NCI-H1436 treated with DMSO at 0.1 percent for 48 hours (cell line): Measurements from ENCODE around the gene SLC46A1.

Experiments
- DNase-seq: peaks from one replicate; lab custom pipeline; 2025; lab: John Stamatoyannopoulos, UW

SLC46A1 gene

GRCh38 chr17:28404007-28404406 is 2.0 kb downstream of the SLC46A1 start:
- no peak for DNase-seq

DNA sequence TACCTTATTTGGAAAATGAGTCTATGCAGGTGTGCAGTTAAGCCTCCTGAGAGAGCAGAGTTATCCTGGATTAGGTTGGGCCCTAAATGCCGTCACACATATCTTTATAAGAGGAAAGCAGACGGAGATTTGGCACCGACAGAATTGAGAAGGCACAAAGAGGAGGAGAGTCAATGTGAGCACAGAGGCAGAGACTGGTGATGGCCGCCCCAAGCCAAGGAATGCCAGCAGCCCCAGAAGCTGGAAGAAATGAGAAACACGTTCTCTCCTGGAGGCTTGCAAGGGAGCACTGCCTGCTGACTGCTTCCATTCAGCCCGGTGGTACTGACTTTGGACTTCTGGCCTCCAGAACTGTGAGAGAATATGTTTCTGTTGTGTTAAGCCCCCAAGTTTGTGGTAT is 3.2 kb downstream of the SLC46A1 start:
- no peak for DNase-seq

GRCh38 chr17:28402224-28402630 is 3.8 kb downstream of the SLC46A1 start:
- no peak for DNase-seq

- DNase-seq = no peak
These were observed 6.2 kb downstream of the SLC46A1 start for GRCh38 chr17:28399808-28400207.

- no peak for DNase-seq
These were observed 7.6 kb downstream of the SLC46A1 start for GRCh38 chr17:28398280-28398981.

- DNase-seq = no peak
These were observed 8.2 kb downstream of the SLC46A1 start for GRCh38 chr17:28397687-28398279.

DNA sequence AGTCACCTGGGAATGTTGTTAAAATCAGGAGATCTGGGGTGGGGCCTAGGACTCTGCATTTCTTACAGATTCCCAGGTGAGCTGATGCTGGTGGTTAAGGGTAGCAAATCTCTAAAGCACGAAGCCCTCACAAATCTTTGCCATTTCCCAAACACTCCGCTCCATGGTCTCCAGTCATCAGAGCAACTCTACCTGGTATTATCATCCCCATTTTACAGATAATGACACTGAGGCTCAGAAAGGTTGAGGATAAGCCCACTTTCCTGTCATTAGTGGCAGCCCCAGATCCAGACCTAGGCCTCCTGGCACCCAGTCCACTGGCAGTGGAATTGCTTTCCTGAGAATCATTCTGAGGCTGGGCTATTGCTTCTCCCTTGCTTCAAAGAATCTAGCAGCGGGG is 8.7 kb downstream of the SLC46A1 start:
- no peak for DNase-seq

GRCh38 chr17:28396635-28397239 is 9.3 kb downstream of the SLC46A1 start:
- no peak for DNase-seq

DNA sequence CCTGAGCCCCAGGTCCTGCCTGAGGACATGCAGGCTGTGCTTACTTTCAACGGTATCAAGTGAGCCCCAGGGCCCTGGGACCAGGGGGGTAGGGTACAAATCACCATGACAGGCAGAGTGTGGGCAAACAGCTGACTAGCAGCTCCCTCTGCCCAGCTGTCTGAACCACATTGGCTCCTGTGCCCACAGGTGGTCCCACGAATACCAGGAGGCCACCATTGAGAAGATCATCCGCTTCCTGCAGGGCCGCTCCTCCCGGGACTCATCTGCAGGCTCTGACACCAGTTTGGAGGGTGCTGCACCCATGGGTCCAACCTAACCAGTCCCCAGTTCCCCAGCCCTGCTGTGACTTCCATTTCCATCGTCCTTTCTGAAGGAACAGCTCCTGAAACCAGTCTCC is 10.0 kb downstream of the SLC46A1 start:
- DNase-seq = no peak

GRCh38 chr17:28395426-28395825 is 10.6 kb downstream of the SLC46A1 start:
- no peak for DNase-seq

DNA sequence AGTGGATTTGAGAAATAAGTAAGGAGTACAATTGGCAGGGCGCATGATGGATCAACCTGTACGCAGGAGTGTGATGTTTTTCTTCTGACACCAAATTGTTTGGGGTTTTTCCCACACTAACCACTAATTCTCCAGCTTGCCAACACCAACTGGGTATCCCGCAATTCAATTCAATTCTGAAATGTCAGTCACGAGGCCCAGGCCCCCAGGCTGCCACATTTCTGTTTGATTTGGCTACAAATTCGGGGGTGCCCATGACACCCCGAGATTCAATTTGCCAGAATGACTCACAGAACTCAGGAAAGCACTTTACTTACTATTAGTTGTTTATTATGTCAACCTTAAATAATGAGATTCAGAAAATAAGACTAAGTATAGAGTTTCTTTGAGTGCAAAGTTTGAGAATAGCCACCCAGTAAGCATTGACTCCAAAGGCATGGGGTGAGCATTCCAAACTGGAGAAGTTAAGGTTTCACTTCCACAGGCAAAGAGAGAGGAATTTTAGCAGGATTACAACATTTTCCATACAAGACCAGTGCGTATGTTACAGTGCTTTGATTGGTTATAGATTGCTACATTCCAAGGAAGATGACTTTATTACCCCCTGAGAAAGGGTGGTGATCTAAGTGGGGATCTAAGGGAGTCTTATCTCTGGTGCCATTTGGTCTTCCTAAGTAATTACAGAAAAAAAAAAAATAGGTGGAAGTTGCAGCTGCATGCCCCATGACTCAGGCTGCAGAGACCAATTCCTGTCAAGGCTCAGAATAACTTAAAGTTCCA is 11.5 kb downstream of the SLC46A1 start:
- DNase-seq = no peak

GRCh38 chr17:28392491-28392890 is 13.5 kb downstream of the SLC46A1 start:
- DNase-seq = no peak

- no peak for DNase-seq
These were observed 14.6 kb downstream of the SLC46A1 start for GRCh38 chr17:28391401-28391800.

DNA sequence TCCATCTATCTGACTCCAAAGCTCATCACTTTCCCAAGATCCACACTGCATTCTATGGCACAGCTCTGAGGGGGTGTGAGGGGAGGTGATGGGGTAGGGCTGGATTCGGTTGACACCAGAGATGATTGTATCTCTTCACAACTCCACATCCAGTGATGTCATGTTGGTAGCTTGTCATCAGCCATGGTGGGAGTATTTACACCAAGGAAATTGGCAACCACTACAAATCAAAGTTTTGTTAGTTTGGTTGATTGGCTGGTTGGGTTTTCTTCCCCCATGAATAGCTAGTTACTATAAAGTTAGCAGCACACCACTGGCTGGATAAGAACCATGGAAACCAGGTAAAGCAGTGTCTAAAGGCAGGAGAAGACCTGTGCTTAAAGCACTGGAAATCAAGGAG is 15.0 kb downstream of the SLC46A1 start:
- no peak for DNase-seq

- no peak for DNase-seq
These were observed 15.4 kb downstream of the SLC46A1 start for GRCh38 chr17:28390563-28390962.

GRCh38 chr17:28390141-28390540 is 15.9 kb downstream of the SLC46A1 start:
- DNase-seq = no peak

DNA sequence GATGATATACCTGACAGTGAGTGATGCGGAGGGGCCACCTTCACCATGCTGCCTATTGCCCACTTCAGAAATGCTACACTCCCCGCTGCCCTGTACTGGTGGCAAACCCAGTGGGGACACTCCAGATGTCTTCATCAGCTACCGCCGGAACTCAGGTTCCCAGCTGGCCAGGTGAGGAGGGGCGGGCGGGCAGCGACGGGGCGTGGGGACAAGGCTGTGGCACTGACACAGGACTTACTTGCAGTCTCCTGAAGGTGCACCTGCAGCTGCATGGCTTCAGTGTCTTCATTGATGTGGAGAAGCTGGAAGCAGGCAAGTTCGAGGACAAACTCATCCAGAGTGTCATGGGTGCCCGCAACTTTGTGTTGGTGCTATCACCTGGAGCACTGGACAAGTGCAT is 17.9 kb downstream of the SLC46A1 start:
- no peak for DNase-seq

GRCh38 chr17:28386391-28386790 is 19.6 kb downstream of the SLC46A1 start:
- DNase-seq = no peak

GRCh38 chr17:28385406-28385805 is 20.6 kb downstream of the SLC46A1 start:
- no peak for DNase-seq

DNA sequence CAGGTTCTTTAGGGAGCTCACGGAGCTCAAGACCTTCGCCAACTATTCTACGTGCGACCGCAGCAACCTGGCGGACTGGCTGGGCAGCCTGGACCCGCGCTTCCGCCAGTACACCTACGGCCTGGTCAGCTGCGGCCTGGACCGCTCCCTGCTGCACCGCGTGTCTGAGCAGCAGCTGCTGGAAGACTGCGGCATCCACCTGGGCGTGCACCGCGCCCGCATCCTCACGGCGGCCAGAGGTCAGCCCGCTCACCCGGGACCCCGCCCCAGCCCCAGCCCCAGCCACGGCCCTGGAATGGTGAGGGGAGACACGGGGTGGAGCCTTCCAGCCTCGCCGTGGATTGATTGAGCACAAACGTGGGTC is 21.0 kb downstream of the SLC46A1 start:
- DNase-seq = no peak

DNA sequence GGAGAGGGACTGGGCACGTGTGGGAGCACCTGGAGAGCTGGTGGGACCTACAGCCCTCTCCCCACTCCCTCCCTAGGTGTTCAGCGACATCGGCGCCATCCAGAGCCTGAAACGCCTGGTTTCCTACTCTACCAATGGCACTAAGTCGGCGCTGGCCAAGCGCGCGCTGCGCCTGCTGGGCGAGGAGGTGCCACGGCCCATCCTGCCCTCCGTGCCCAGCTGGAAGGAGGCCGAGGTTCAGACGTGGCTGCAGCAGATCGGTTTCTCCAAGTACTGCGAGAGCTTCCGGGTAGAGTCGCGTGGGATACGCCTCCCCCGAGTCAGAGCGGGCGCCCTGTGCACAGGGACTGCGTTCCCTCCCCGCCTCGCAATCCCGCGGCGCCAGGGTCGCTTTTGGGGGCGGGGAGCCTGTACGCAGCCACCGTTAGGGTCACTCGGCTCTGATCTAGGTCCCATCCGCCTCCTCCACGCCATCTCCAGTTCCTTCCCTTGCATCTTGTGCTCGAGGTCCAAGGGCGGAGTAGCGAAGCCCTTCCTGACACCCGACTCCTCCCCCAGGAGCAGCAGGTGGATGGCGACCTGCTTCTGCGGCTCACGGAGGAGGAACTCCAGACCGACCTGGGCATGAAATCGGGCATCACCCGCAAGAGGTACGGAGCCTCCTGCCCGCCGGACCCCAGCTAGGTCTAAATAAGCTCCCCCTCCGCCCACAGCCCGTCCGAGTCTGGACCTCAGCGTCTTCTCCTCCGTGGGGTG is 21.6 kb downstream of the SLC46A1 start:
- DNase-seq = no peak

GRCh38 chr17:28381141-28381825 is 24.7 kb downstream of the SLC46A1 start:
- DNase-seq = no peak
